Endothelial cell of umbilical vein (primary cell): ENCODE results near the gene MBTPS1. TPM values are rescaled to one million over a fixed set of nuclear protein-coding genes. Genes with fewer than 3 reads are reported as not detected.

Experiments
- BruUV-seq: library from RNA; stranded (reverse); fragments of 400-500 nt; replicated peaks from 2 replicates; lab custom pipeline; 2021; lab: Mats Ljungman, UMichigan
- CTCF ChIA-PET: fragments of 300-600, 350-600 bp; sonication (Branson Sonifier 250); formaldehyde crosslinking; loops from one replicate; lab custom pipeline; 2021; ENCODE audit warnings: antibody characterized with exemption, inconsistent platforms; lab: Charles Lee
- POLR2A ChIA-PET: fragments of 300-600, 350-600 bp; sonication (Branson Sonifier 250); formaldehyde crosslinking; loops from one replicate; lab custom pipeline; 2021; ENCODE audit warnings: antibody characterized with exemption, inconsistent platforms; lab: Charles Lee
- DNase-seq: peaks from one replicate; pipeline ENCODE4 v3.0.0-alpha.2; 2011; ENCODE audit warnings: low read depth, low spot score
- FAIRE-seq: peaks from 2 replicates; lab custom pipeline; 2011; peaks lifted over from hg19 to GRCh38; lab: Jason Lieb, UNC
- H2AFZ ChIP-seq: 2 replicates; pipeline ENCODE4 v1.6.0; 2012; ENCODE audit warnings: low read depth, low read length, control low read depth, inconsistent platforms
- H3K27ac ChIP-seq: 2 replicates; pipeline ENCODE4 v1.5.1; 2011; ENCODE audit warnings: low read depth, mild to moderate bottlenecking, control low read depth, low read length, moderate library complexity; ENCODE audit not compliant: insufficient read depth
- H3K27me3 ChIP-seq, 2 experiments: 2 replicates each; pipeline versions ENCODE4 v1.6.0 to v1.6.1; 2011; ENCODE audit warnings: low read length in 2 of 2, mixed read lengths in 1 of 2; ENCODE audit not compliant: control insufficient read depth in 2 of 2, insufficient read depth in 2 of 2
- H3K36me3 ChIP-seq, 2 experiments: 2 replicates in 1 of 2; 3 replicates in 1 of 2; pipeline ENCODE4 v1.5.1; 2011; ENCODE audit warnings: low read length in 2 of 2, mild to moderate bottlenecking in 1 of 2, moderate library complexity in 1 of 2; ENCODE audit not compliant: control insufficient read depth in 2 of 2, insufficient read depth in 2 of 2; ENCODE audit errors: extremely low read depth in 1 of 2
- H3K4me1 ChIP-seq: 3 replicates; pipeline ENCODE4 v1.5.1; 2011; ENCODE audit warnings: mild to moderate bottlenecking, low read length; ENCODE audit not compliant: control insufficient read depth, insufficient read depth; ENCODE audit errors: extremely low read depth
- H3K4me2 ChIP-seq: 2 replicates; pipeline ENCODE4 v1.6.1; 2011; ENCODE audit warnings: low read length, control low read depth, mixed read lengths; ENCODE audit not compliant: insufficient read depth
- H3K4me3 ChIP-seq, 3 experiments: fragments of 200-600 bp in 1 of 3; sonication (generic), shearing (Covaris generic) in 1 of 3; replicated peaks in 1 of 3; 2 replicates each; pipeline ENCODE4 v1.5.1; 2011 to 2016; ENCODE audit warnings: control low read depth in 3 of 3, low read length in 3 of 3, mild to moderate bottlenecking in 2 of 3, inconsistent platforms in 1 of 3, low read depth in 1 of 3, moderate library complexity in 1 of 3; ENCODE audit not compliant: insufficient read depth in 1 of 3
- H3K79me2 ChIP-seq: 2 replicates; pipeline ENCODE4 v1.6.0; 2012; ENCODE audit warnings: low read length, inconsistent platforms; ENCODE audit not compliant: control insufficient read depth, insufficient read depth
- H3K9ac ChIP-seq: replicated peaks from 2 replicates; pipeline ENCODE3; 2011; ENCODE audit warnings: low read length, control low read depth; ENCODE audit not compliant: insufficient read depth; ENCODE audit errors: extremely low read depth
- H3K9me1 ChIP-seq: replicated peaks from 3 replicates; pipeline ENCODE4 v1.6.0; 2011; ENCODE audit warnings: mild to moderate bottlenecking, low read length; ENCODE audit not compliant: control insufficient read depth, insufficient read depth; ENCODE audit errors: extremely low read depth
- H3K9me3 ChIP-seq: replicated peaks from 2 replicates; pipeline ENCODE4 v1.5.1; 2012; ENCODE audit warnings: low read length, inconsistent platforms; ENCODE audit not compliant: control insufficient read depth, insufficient read depth
- H4K20me1 ChIP-seq: replicated peaks from 2 replicates; pipeline ENCODE3; 2011; ENCODE audit warnings: mild to moderate bottlenecking, low read length; ENCODE audit not compliant: control insufficient read depth, insufficient read depth; ENCODE audit errors: extremely low read depth
- EZH2 ChIP-seq: IDR thresholded peaks from 2 replicates; pipeline ENCODE4 v1.6.1; 2012; ENCODE audit warnings: borderline replicate concordance, low read depth, mild to moderate bottlenecking, moderate library complexity, low read length, inconsistent platforms; ENCODE audit not compliant: severe bottlenecking
- FOS ChIP-seq: IDR thresholded peaks from 2 replicates; pipeline ENCODE4 v1.6.1; 2011; ENCODE audit warnings: mild to moderate bottlenecking, low read length, moderate library complexity, borderline replicate concordance; ENCODE audit not compliant: insufficient read depth
- GATA2 ChIP-seq: IDR thresholded peaks from 2 replicates; pipeline ENCODE4 v1.7.0; 2011; ENCODE audit warnings: low read depth, mild to moderate bottlenecking, moderate library complexity, mixed read lengths, low read length; ENCODE audit not compliant: insufficient read length, insufficient read depth
- JUN ChIP-seq: IDR thresholded peaks from 2 replicates; pipeline ENCODE4 v1.6.1; 2011; ENCODE audit warnings: borderline replicate concordance, low read depth; ENCODE audit not compliant: insufficient read length, insufficient read depth
- MYC ChIP-seq: IDR thresholded peaks from one replicate; pipeline ENCODE4 v1.6.1; 2011; ENCODE audit warnings: mild to moderate bottlenecking, low read depth, low read length
- POLR2A ChIP-seq: IDR thresholded peaks from 2 replicates; pipeline ENCODE4 v1.6.1; 2012; ENCODE audit warnings: low read depth, mild to moderate bottlenecking, control low read depth, low read length
- POLR2AphosphoS5 ChIP-seq: IDR thresholded peaks from 2 replicates; pipeline ENCODE4 v1.6.1; 2012; ENCODE audit warnings: low read depth, mild to moderate bottlenecking, control low read depth, low read length, moderate library complexity; ENCODE audit not compliant: insufficient read depth
- dilution Hi-C: fragments of 300-500 bp; cut with MboI; formaldehyde crosslinking; loops from one replicate; pipeline ENCODE4 v1.15.0; 2019; ENCODE audit warnings: low sequenced_read_pairs; ENCODE audit not compliant: extremely low pct_ligation_motif_present
- intact Hi-C: fragments of 100-400 bp; cut with micrococcal nuclease; formaldehyde crosslinking; loops from one replicate; pipeline ENCODE4 v1.10.0; 2022
- polyA plus RNA-seq, 4 experiments: library from polyadenylated mRNA; depleted of rRNA in 3 of 4; stranded (reverse) in 3 of 4; unstranded in 1 of 4; fragments of >200 nt; gene quantifications; 2 replicates each; pipeline versions ENCODE4 v1.2.1 to v1.2.3, GENCODE V29; 2011 to 2012; ENCODE audit warnings: missing spikeins in 1 of 4
- total RNA-seq: library from RNA; stranded (reverse); gene quantifications from 2 replicates; pipeline ENCODE4 v1.2.3, GENCODE V29; 2021
- TF ChIP-seq, protein P1 (sequence below): IDR thresholded peaks from 2 replicates; pipeline ENCODE4 v1.6.1; 2011; ENCODE audit not compliant: insufficient read depth, insufficient read length
- TF ChIP-seq, protein P2 (sequence below), 2 donors: IDR thresholded peaks; 1 replicate in 1 of 2; 2 replicates in 1 of 2; pipeline ENCODE4 v1.5.1; 2011; ENCODE audit warnings: low read length in 2 of 2, mild to moderate bottlenecking in 2 of 2, moderate library complexity in 2 of 2, control low read depth in 1 of 2, inconsistent platforms in 1 of 2, low read depth in 1 of 2; ENCODE audit not compliant: insufficient read depth in 1 of 2; ENCODE audit errors: extremely low read depth in 1 of 2

The MBTPS1 gene
- total and polyA plus RNA-seq, 2 donors (not counting 3 experiments of a cell fraction or from before 2014, with no cell fraction given), result 82.3 to 99.6 TPM

DNA sequence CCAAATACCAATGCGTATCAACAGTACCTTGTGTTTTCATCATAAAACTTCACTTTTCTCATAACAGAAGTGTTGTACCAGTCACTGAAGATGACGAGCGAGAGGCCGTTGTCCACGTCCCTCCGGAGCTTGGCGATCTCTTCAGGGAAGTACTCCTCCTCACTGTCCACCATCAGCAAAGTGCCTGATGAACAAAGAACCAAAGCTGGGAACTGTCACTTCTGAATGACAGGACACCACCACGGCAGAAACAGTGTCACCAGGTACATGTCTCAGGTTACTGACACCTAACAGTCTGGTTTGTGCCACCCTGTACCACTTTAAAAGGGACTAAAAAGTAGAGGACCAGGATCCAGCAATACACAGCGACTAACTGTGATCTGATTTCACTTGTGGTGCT is 49.1 kb downstream of the MBTPS1 start:
- dilution Hi-C loops, result no loop called here

More for the DNA sequence above, 49.1 kb downstream of the MBTPS1 start:
- Histone ChIP-seq H3K9me3 (no peaks in the 10 kb centered on the region), H4K20me1 (no peaks in the 10 kb centered on the region), H3K4me2 (no peak overlapping the region), H3K27ac (no peak overlapping the region), H3K9me1 (no peaks in the 10 kb centered on the region), H3K4me3 (no peak overlapping the region), H2AFZ (no peak overlapping the region), H3K4me1 (peaks cover 26% of the 10 kb centered on the region), H3K36me3 (peaks cover 17 to 27% of the 10 kb centered on the region in 2 experiments), H3K79me2 (peaks cover 7% of the 10 kb centered on the region), H3K27me3 (no peaks in the 10 kb centered on the region), H3K9ac (no peak overlapping the region)
- no peak for FAIRE-seq
- BruUV-seq, result no TSS peak
- TF ChIP-seq POLR2AphosphoS5 (no peak), GATA2 (no peak), MYC (no peak), POLR2A (no peak), EZH2 (no peak), JUN (no peak), FOS (no peak)
- TF ChIP-seq, protein P1, sequence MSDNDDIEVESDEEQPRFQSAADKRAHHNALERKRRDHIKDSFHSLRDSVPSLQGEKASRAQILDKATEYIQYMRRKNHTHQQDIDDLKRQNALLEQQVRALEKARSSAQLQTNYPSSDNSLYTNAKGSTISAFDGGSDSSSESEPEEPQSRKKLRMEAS, result no peak
- TF ChIP-seq, protein P2, sequence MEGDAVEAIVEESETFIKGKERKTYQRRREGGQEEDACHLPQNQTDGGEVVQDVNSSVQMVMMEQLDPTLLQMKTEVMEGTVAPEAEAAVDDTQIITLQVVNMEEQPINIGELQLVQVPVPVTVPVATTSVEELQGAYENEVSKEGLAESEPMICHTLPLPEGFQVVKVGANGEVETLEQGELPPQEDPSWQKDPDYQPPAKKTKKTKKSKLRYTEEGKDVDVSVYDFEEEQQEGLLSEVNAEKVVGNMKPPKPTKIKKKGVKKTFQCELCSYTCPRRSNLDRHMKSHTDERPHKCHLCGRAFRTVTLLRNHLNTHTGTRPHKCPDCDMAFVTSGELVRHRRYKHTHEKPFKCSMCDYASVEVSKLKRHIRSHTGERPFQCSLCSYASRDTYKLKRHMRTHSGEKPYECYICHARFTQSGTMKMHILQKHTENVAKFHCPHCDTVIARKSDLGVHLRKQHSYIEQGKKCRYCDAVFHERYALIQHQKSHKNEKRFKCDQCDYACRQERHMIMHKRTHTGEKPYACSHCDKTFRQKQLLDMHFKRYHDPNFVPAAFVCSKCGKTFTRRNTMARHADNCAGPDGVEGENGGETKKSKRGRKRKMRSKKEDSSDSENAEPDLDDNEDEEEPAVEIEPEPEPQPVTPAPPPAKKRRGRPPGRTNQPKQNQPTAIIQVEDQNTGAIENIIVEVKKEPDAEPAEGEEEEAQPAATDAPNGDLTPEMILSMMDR (IDR thresholded peaks at IDR 0.05; ENCODE audit: extremely low read depth in 1 of 2, insufficient read depth in 1 of 2, low read depth in 1 of 2, low read length in 2 of 2), result no peak
- POLR2A ChIA-PET, result no interaction called here
- no peak for DNase-seq
- intact Hi-C loops, result loop anchor here (10.0 kb wide), 1 partner anchor 417 kb away; no protein-coding TSS in a partner anchor
- CTCF ChIA-PET, result interaction anchor here (0.7 to 1.0 kb wide), 2 partner anchors 17 to 111 kb away, joined by 3 to 4 read pairs; no protein-coding TSS in a partner anchor
